DND-41 (cell line): Measurements from ENCODE around the gene DGKE.

Experiments
- ATAC-seq: fragments of 200-7000 bp; cut with Tn5 transposase; 3 replicates; pipeline ENCODE4 v1.9.1; 2021; ENCODE audit warnings: low read depth; ENCODE audit not compliant: insufficient read depth
- DNase-seq: peaks from one replicate; pipeline ENCODE4 v3.0.0-alpha.2; 2020
- H2AFZ ChIP-seq: 2 replicates; pipeline ENCODE4 v1.6.0; 2012; ENCODE audit warnings: low read depth, low read length
- H3K27ac ChIP-seq: 2 replicates; pipeline ENCODE4 v1.5.1; 2012; ENCODE audit warnings: low read length, inconsistent platforms
- H3K27me3 ChIP-seq: fragments of 200-600 bp; sonication (generic); 2 replicates; pipeline ENCODE4 v1.6.0; 2012; ENCODE audit warnings: low read length, mild to moderate bottlenecking, inconsistent platforms; ENCODE audit not compliant: insufficient read depth, poor library complexity
- H3K36me3 ChIP-seq: 2 replicates; pipeline ENCODE4 v1.5.1; 2012; ENCODE audit warnings: low read length, inconsistent platforms; ENCODE audit not compliant: insufficient read depth
- H3K4me1 ChIP-seq: 2 replicates; pipeline ENCODE4 v1.5.1; 2012; ENCODE audit warnings: mild to moderate bottlenecking, low read length; ENCODE audit not compliant: insufficient read depth
- H3K4me2 ChIP-seq: 2 replicates; pipeline ENCODE4 v1.6.0; 2012; ENCODE audit warnings: mild to moderate bottlenecking, moderate library complexity, low read length, inconsistent platforms; ENCODE audit not compliant: insufficient read depth
- H3K4me3 ChIP-seq, 2 experiments: fragments of 200-600 bp in 1 of 2; shearing (Covaris generic) in 1 of 2; 2 replicates each; pipeline ENCODE4 v1.5.1; 2012 to 2016; ENCODE audit warnings: inconsistent platforms in 2 of 2, low read length in 2 of 2, mild to moderate bottlenecking in 2 of 2, low read depth in 1 of 2, moderate library complexity in 1 of 2
- H3K79me2 ChIP-seq: 2 replicates; pipeline ENCODE4 v1.6.0; 2012; ENCODE audit warnings: low read length, inconsistent platforms; ENCODE audit not compliant: insufficient read depth
- H3K9ac ChIP-seq: 2 replicates; pipeline ENCODE4 v1.6.0; 2012; ENCODE audit warnings: low read depth, mild to moderate bottlenecking, inconsistent platforms, low read length, moderate library complexity
- H3K9me3 ChIP-seq: 2 replicates; pipeline ENCODE4 v1.5.1; 2012; ENCODE audit warnings: low read length, moderate library complexity, mild to moderate bottlenecking, inconsistent platforms; ENCODE audit not compliant: insufficient read depth, severe bottlenecking
- H4K20me1 ChIP-seq: 2 replicates; pipeline ENCODE4 v1.6.0; 2012; ENCODE audit warnings: low read length; ENCODE audit not compliant: insufficient read depth
- EZH2 ChIP-seq: IDR thresholded peaks from 3 replicates; pipeline ENCODE4 v1.6.1; 2012; ENCODE audit warnings: borderline replicate concordance, low read depth, mild to moderate bottlenecking, moderate library complexity, low read length, inconsistent platforms; ENCODE audit not compliant: severe bottlenecking
- TF ChIP-seq, protein P1 (sequence below): IDR thresholded peaks from 2 replicates; pipeline ENCODE4 v1.5.1; 2012; ENCODE audit warnings: borderline replicate concordance, low read length, moderate library complexity, mild to moderate bottlenecking; ENCODE audit not compliant: poor library complexity, severe bottlenecking; ENCODE audit errors: extremely low read depth

Gene DGKE

DNA sequence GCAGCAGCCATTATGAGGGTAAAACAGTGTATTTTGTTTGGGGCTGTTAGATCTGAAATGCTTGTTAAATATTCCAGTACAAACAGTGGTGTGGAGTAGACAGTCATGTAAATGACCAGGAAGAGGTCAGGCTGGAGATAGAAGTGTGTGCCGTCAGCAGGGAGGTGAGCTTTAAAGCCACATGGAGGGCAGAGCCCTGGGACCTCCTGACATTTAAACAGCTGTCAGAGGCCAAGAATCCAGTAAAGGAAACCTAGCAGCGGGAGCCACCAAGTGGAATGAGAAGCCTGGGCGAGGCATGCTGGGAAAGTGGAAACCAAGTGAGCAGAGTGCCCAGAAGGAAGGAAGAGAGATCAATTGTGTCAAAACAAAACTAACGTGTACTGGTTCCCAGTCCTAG is 27.0 kb upstream of the DGKE start:
- H3K4me2 ChIP-seq, result no peak overlapping the region
- DNase-seq, result no peak
- ATAC-seq, result no peak
- no peak overlapping the region for H3K27ac ChIP-seq
- H3K9ac ChIP-seq, result no peak overlapping the region
- H3K36me3 ChIP-seq, result no peaks in the 10 kb centered on the region
- H3K4me3 ChIP-seq, result no peak overlapping the region
- no peak overlapping the region for H2AFZ ChIP-seq
- no peaks in the 10 kb centered on the region for H4K20me1 ChIP-seq
- H3K9me3 ChIP-seq, result no peaks in the 10 kb centered on the region
- no peak for TF ChIP-seq EZH2
- TF ChIP-seq, protein P1, sequence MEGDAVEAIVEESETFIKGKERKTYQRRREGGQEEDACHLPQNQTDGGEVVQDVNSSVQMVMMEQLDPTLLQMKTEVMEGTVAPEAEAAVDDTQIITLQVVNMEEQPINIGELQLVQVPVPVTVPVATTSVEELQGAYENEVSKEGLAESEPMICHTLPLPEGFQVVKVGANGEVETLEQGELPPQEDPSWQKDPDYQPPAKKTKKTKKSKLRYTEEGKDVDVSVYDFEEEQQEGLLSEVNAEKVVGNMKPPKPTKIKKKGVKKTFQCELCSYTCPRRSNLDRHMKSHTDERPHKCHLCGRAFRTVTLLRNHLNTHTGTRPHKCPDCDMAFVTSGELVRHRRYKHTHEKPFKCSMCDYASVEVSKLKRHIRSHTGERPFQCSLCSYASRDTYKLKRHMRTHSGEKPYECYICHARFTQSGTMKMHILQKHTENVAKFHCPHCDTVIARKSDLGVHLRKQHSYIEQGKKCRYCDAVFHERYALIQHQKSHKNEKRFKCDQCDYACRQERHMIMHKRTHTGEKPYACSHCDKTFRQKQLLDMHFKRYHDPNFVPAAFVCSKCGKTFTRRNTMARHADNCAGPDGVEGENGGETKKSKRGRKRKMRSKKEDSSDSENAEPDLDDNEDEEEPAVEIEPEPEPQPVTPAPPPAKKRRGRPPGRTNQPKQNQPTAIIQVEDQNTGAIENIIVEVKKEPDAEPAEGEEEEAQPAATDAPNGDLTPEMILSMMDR, result no peak
- H3K27me3 ChIP-seq, result no peaks in the 10 kb centered on the region
- H3K4me1 ChIP-seq, result peaks cover 12% of the 10 kb centered on the region
- H3K79me2 ChIP-seq, result no peaks in the 10 kb centered on the region

DNA sequence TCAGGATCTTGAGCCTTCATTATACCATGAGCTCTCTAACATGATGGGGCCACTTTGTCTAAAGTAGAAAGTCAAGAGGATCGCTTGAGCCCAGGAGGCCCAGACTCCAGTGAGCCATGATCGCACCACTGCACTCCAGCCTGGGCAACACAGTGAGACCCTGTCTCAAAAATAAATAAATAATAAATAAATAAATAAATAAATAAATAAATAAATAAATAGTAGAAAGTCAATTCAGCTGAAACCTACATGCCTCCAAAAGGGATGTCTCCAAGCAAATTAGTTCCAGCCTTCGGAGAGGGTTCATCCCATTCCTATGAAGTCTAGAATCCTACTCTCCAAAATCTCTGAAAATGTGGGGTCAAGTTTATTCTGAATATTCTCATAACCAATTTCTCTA is 26.2 kb upstream of the DGKE start:
- Histone ChIP-seq H3K4me3 (no peak overlapping the region), H3K4me2 (no peak overlapping the region), H3K27me3 (no peaks in the 10 kb centered on the region), H3K9ac (no peak overlapping the region), H3K4me1 (peaks cover 20% of the 10 kb centered on the region), H3K9me3 (no peaks in the 10 kb centered on the region), H3K79me2 (no peaks in the 10 kb centered on the region), H4K20me1 (no peaks in the 10 kb centered on the region), H3K27ac (no peak overlapping the region), H3K36me3 (no peaks in the 10 kb centered on the region), H2AFZ (no peak overlapping the region)
- no peak for DNase-seq
- no peak for ATAC-seq
- TF ChIP-seq EZH2, result no peak

DNA sequence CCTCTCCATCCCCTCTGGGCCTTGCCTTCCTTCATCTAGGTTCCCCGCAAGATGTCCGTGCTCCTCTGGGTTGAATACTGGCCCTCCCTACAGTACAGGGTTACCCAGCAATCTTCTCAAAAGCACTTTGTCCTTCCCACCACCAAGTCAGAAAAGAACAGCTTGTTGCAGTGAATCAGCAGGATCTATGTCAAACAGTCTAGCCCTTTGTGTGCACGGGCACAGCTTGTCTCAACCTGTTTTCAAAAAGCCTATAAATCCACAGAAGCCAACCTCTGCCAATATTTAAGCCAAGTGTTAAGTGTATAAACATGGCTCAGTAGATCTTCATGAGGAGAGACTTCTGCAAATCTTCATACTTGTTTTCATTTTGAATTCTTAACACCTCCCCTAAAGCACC is 25.4 kb upstream of the DGKE start:
- ATAC-seq (no peak), DNase-seq (no peak)
- TF ChIP-seq, protein P1, result no peak
- no peak for TF ChIP-seq EZH2

DNA sequence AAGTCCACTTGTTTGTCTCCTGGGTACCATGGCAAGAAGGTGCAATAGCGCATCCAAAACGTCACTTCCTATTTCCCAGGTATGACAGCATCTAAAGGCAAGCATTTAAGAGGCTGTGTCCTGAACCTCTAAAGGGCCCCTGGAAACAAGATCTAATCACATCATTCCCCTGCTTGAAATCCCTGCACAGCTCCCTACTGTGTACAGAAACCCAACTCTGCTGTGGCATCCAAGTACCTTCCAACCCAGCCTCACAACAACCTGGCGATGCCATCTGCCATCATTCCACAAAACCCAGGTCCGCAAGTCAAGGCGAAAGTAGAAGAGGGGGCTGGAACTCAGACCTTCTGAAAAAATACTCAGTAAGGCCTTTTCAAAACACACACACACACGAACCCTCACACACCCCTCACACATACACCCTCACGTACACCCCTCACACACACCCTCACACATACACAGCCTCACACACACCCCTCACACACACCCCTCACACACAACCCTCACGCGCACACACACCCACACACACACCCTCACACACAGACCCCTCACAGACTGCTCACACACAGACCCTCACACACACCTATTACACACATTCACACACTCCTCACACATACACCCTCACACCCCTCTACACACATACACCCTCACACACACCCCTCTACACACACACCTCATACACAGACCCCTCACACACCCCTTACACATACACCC is 24.7 kb upstream of the DGKE start:
- DNase-seq (no peak), ATAC-seq (no peak)
- H3K27ac ChIP-seq, result no peak overlapping the region
- H3K79me2 ChIP-seq, result no peaks in the 10 kb centered on the region
- no peaks in the 10 kb centered on the region for H4K20me1 ChIP-seq
- no peaks in the 10 kb centered on the region for H3K36me3 ChIP-seq
- H3K4me2 ChIP-seq, result no peak overlapping the region
- H3K9me3 ChIP-seq, result no peaks in the 10 kb centered on the region
- H3K4me3 ChIP-seq, result no peak overlapping the region
- peaks cover 35% of the 10 kb centered on the region for H3K4me1 ChIP-seq
- TF ChIP-seq, protein P1, result no peak
- no peak for TF ChIP-seq EZH2
- H2AFZ ChIP-seq, result no peak overlapping the region
- no peaks in the 10 kb centered on the region for H3K27me3 ChIP-seq
- no peak overlapping the region for H3K9ac ChIP-seq

More for the DNA sequence above, 25.4 kb upstream of the DGKE start:
- Histone ChIP-seq H3K4me2 (no peak overlapping the region), H3K9me3 (no peaks in the 10 kb centered on the region), H3K27me3 (no peaks in the 10 kb centered on the region), H3K36me3 (no peaks in the 10 kb centered on the region), H4K20me1 (no peaks in the 10 kb centered on the region), H3K27ac (no peak overlapping the region), H2AFZ (no peak overlapping the region; the same call in 1 of the 2 replicates), H3K79me2 (no peaks in the 10 kb centered on the region), H3K4me3 (no peak overlapping the region), H3K9ac (no peak overlapping the region), H3K4me1 (peaks cover 28% of the 10 kb centered on the region)
